ENCODE data around the gene DDX50.

The DDX50 gene

DNA sequence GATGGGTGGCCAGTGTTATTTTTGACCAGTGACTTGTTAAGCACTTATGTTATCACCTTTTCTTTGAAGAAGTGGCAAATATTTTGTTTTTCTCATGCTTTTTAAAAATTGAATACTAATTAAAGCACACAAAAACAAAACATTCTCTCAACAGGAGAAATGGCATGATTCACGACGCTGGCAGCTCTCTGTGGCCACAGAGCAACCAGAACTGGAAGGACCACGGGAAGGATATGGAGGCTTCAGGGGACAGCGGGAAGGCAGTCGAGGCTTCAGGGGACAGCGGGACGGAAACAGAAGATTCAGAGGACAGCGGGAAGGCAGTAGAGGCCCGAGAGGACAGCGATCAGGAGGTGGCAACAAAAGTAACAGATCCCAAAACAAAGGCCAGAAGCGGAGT, 81.3 kb downstream of the DDX50 start:
- H3K9ac ChIP-seq (ENCODE audit: insufficient read length, low read depth), result no peak overlapping the region
- H3K4me3 ChIP-seq (ENCODE audit: insufficient read length, low read depth), result no peak overlapping the region
- H3K27me3 ChIP-seq (ENCODE audit: insufficient read depth, insufficient read length), result no peaks in the 10 kb centered on the region
- H3K36me3 ChIP-seq (ENCODE audit: insufficient read depth, insufficient read length, low read length), result peaks cover 76% of the 10 kb centered on the region
- TF ChIP-seq SUZ12 (IDR thresholded peaks at IDR 0.05; ENCODE audit: extremely low read depth, insufficient read depth, insufficient read length) (no peak), ZNF274 (IDR thresholded peaks at IDR 0.05; ENCODE audit: low read depth, low read length) (no peak), YY1 (IDR thresholded peaks at IDR 0.05; ENCODE audit: insufficient read depth, insufficient read length) (no peak)
- DNase-seq (ENCODE audit: low read depth, low spot score), result no peak
- no peaks in the 10 kb centered on the region for H3K9me3 ChIP-seq (ENCODE audit: insufficient read depth, low read length)
- no peaks in the 10 kb centered on the region for H3K4me1 ChIP-seq (ENCODE audit: insufficient read depth, insufficient read length)

- Histone ChIP-seq H3K9me3 (ENCODE audit: insufficient read depth, low read length) (no peaks in the 10 kb centered on the region), H3K27me3 (ENCODE audit: insufficient read depth, insufficient read length) (no peaks in the 10 kb centered on the region), H3K4me3 (ENCODE audit: insufficient read length, low read depth) (no peak overlapping the region), H3K9ac (ENCODE audit: insufficient read length, low read depth) (no peak overlapping the region), H3K4me1 (ENCODE audit: insufficient read depth, insufficient read length) (no peaks in the 10 kb centered on the region), H3K36me3 (ENCODE audit: insufficient read depth, insufficient read length, low read length) (peaks cover 52% of the 10 kb centered on the region)
- no peak for DNase-seq (ENCODE audit: low read depth, low spot score)
- TF ChIP-seq YY1 (IDR thresholded peaks at IDR 0.05; ENCODE audit: insufficient read depth, insufficient read length) (no peak), SUZ12 (IDR thresholded peaks at IDR 0.05; ENCODE audit: extremely low read depth, insufficient read depth, insufficient read length) (no peak), ZNF274 (IDR thresholded peaks at IDR 0.05; ENCODE audit: low read depth, low read length) (no peak)
Observed at GRCh38 chr10:68987611-68988010, 86.5 kb downstream of the DDX50 start.

DNA sequence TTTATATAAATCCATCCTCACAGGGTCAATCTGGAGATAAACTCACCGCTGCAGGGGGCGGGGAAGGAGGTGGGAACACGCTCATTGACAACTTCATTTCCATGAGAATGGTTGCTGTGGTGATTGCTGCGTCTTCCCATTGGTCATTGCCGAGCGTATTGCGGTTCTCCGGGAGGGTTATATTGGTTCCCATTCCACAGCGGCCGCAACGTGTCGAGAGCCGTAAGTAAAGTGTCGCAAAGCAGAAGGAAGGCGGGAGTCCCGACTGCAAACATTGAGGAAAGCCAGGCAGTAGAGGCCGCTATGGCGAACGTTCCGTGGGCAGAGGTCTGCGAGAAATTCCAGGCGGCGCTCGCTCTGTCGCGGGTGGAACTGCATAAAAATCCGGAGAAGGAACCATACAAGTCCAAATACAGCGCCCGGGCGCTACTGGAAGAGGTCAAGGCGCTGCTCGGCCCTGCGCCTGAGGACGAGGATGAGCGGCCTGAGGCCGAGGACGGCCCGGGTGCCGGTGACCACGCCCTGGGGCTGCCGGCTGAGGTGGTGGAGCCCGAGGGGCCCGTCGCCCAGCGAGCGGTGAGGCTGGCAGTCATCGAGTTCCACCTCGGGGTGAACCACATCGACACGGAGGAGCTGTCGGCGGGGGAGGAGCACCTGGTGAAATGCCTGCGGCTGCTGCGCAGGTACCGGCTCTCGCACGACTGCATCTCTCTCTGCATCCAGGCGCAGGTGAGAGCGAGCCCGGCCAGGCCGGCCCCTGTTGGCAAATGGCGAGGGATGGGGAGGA, 87.6 kb downstream of the DDX50 start, which contains the start of gene KIFBP:
Gene KIFBP (plus strand): TSS at position 274 of the 787 bp plus-strand sequence. CDS start 30 bp downstream, at position 304.
- Histone ChIP-seq H3K27me3 (ENCODE audit: insufficient read depth, insufficient read length) (no peaks in the 10 kb centered on the region), H3K9me3 (ENCODE audit: insufficient read depth, low read length) (no peaks in the 10 kb centered on the region), H3K36me3 (ENCODE audit: insufficient read depth, insufficient read length, low read length) (peaks cover 50% of the 10 kb centered on the region), H3K4me1 (ENCODE audit: insufficient read depth, insufficient read length) (no peaks in the 10 kb centered on the region), H3K9ac (ENCODE audit: insufficient read length, low read depth) (peak within 1 kb of the TSS; percentile 96), H3K4me3 (ENCODE audit: insufficient read length, low read depth) (peak within 1 kb of the TSS; percentile 85)
- DNase-seq (ENCODE audit: low read depth, low spot score), result peak; percentile 94
- TF ChIP-seq ZNF274 (IDR thresholded peaks at IDR 0.05; ENCODE audit: low read depth, low read length) (no peak), YY1 (IDR thresholded peaks at IDR 0.05; ENCODE audit: insufficient read depth, insufficient read length) (no peak), SUZ12 (IDR thresholded peaks at IDR 0.05; ENCODE audit: extremely low read depth, insufficient read depth, insufficient read length) (no peak)

DNA sequence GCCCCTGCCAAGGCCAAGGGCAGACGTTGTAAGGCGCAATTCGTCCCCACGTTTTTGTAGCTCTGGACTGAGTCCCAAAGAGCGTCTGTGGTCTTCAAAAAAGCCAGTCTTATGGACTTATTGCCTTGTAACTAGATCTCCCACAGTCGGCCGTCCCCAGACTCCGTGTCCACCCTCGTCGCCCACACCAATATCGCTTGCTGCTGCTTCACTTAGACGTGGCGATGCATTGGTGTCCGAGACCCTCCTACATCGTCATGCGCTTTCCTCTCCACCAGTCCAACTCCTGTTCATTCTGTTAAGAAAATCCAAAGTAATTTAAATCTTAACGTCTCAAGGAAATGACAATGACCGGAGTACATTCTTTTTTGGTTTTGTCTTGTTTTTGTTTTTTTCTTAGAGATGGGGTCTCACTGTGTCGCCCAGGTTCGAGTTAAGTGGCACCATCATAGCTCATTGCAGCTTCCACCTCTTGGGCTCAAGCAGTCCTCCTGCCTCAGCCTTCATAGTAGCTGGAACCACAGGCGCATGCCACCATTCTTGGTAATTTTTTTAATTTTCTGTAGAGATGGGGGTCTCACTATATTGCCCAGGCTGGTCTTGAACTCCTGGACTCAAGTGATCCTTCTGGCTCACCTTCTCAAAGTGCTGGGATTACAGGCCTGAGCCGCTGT, 88.3 kb downstream of the DDX50 start:
- TF ChIP-seq YY1 (IDR thresholded peaks at IDR 0.05; ENCODE audit: insufficient read depth, insufficient read length), result no peak
- TF ChIP-seq SUZ12 (IDR thresholded peaks at IDR 0.05; ENCODE audit: extremely low read depth, insufficient read depth, insufficient read length), result no peak
- TF ChIP-seq ZNF274 (IDR thresholded peaks at IDR 0.05; ENCODE audit: low read depth, low read length), result no peak
- H3K9me3 ChIP-seq (ENCODE audit: insufficient read depth, low read length), result no peaks in the 10 kb centered on the region
- no peaks in the 10 kb centered on the region for H3K27me3 ChIP-seq (ENCODE audit: insufficient read depth, insufficient read length)
- no peak for DNase-seq (ENCODE audit: low read depth, low spot score)
- H3K36me3 ChIP-seq (ENCODE audit: insufficient read depth, insufficient read length, low read length), result peaks cover 46% of the 10 kb centered on the region
- H3K4me3 ChIP-seq (ENCODE audit: insufficient read length, low read depth), result peak overlapping the region; percentile 85
- peak overlapping the region; percentile 96 for H3K9ac ChIP-seq (ENCODE audit: insufficient read length, low read depth)
- H3K4me1 ChIP-seq (ENCODE audit: insufficient read depth, insufficient read length), result no peaks in the 10 kb centered on the region

GRCh38 chr10:68992636-68993440, 91.7 kb downstream of the DDX50 start:
- TF ChIP-seq ZNF274 (IDR thresholded peaks at IDR 0.05; ENCODE audit: low read depth, low read length), result no peak
- no peak for TF ChIP-seq YY1 (IDR thresholded peaks at IDR 0.05; ENCODE audit: insufficient read depth, insufficient read length)
- no peak for TF ChIP-seq SUZ12 (IDR thresholded peaks at IDR 0.05; ENCODE audit: extremely low read depth, insufficient read depth, insufficient read length)
- Histone ChIP-seq H3K9me3 (ENCODE audit: insufficient read depth, low read length) (no peaks in the 10 kb centered on the region), H3K4me3 (ENCODE audit: insufficient read length, low read depth) (no peak overlapping the region), H3K9ac (ENCODE audit: insufficient read length, low read depth) (no peak overlapping the region), H3K36me3 (ENCODE audit: insufficient read depth, insufficient read length, low read length) (peaks cover 32% of the 10 kb centered on the region), H3K27me3 (ENCODE audit: insufficient read depth, insufficient read length) (no peaks in the 10 kb centered on the region), H3K4me1 (ENCODE audit: insufficient read depth, insufficient read length) (no peaks in the 10 kb centered on the region)
- no peak for DNase-seq (ENCODE audit: low read depth, low spot score)

Measured in NT2/D1 (cell line).